ENCODE measurements around the gene HMCN2. TPM values are rescaled to one million over a fixed set of nuclear protein-coding genes. Genes with fewer than 3 reads are reported as not detected.

The HMCN2 gene
- total RNA-seq, 1 donor from 2014 or later = not detected

DNA sequence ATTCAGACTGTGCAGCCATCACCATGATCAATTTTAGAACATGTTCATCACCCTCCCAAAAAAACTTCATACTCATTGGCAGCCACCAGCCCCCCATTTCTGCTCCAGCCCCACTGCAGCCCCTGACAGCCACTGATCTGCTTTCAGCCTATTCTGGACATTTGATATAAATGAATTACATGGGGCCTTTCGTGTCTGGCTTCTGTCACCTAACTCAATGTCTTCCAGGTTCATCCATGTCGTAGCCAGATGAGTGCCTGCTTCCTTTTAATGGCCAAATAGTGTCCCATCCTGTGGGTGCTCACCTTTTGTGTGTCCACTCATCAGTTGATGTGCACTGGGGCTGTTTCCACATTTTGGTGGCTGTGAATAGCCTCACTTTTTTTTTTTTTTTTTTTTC is 63.5 kb downstream of the HMCN2 start:
- TF ChIP-seq, protein P1, sequence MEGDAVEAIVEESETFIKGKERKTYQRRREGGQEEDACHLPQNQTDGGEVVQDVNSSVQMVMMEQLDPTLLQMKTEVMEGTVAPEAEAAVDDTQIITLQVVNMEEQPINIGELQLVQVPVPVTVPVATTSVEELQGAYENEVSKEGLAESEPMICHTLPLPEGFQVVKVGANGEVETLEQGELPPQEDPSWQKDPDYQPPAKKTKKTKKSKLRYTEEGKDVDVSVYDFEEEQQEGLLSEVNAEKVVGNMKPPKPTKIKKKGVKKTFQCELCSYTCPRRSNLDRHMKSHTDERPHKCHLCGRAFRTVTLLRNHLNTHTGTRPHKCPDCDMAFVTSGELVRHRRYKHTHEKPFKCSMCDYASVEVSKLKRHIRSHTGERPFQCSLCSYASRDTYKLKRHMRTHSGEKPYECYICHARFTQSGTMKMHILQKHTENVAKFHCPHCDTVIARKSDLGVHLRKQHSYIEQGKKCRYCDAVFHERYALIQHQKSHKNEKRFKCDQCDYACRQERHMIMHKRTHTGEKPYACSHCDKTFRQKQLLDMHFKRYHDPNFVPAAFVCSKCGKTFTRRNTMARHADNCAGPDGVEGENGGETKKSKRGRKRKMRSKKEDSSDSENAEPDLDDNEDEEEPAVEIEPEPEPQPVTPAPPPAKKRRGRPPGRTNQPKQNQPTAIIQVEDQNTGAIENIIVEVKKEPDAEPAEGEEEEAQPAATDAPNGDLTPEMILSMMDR (IDR thresholded peaks at IDR 0.05) = no peak
- intact Hi-C loops (cut with micrococcal nuclease) = no loop called here
- no peak overlapping the region for H3K4me3 Mint-ChIP-seq
- POLR2A ChIA-PET = no interaction called here
- CTCF ChIA-PET = interaction anchor here (0.6 kb wide), 1 partner anchor 701 kb away, joined by 3 read pairs; no protein-coding TSS in a partner anchor
- H3K36me3 Mint-ChIP-seq (ENCODE audit: low read depth) = no peaks in the 10 kb centered on the region
- peaks cover 41% of the 10 kb centered on the region for H3K27me3 Mint-ChIP-seq
- no peaks in the 10 kb centered on the region for H3K4me1 Mint-ChIP-seq
- H3K9me3 Mint-ChIP-seq = no peaks in the 10 kb centered on the region
- DNase-seq (no peak), ATAC-seq (ENCODE audit: low read depth) (no peak)
- no peak overlapping the region for H3K27ac Mint-ChIP-seq

DNA sequence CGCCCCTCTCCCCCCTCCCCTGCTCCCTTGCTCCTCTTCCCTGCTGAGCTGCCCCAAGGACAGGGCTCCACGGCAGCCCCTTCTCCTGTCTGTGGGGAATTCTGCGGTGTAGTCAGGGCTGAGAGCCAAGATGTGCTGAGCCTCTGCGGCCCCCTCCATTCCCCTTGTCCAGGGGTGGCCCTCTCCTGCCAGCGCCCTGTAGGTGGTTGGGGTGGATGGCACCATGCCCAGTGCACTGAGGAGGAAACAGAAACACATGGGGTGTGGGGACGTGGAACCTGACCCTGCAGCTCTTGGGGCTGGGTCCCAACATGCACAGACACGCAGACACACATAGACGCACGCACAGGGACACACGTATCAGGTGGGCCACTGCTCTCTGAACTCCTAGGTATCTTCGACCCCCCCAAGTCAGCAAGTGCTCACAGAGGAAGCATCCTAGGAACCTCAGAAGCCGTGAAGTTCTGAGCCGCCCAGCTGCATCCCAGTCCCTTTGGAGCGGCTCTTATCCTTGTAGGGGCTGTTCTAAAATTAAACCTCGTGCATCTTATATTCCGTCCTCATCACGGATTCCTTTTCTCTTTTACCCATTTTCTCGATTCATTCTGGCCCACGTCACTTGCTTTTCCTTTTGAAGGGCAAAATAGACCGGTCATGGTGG is 64.8 kb downstream of the HMCN2 start:
- ATAC-seq (ENCODE audit: low read depth) = no peak
- H3K4me3 Mint-ChIP-seq = no peak overlapping the region
- H3K27me3 Mint-ChIP-seq = peaks cover 41% of the 10 kb centered on the region
- TF ChIP-seq, protein P1 (IDR thresholded peaks at IDR 0.05) = no peak
- H3K36me3 Mint-ChIP-seq (ENCODE audit: low read depth) = no peaks in the 10 kb centered on the region
- no peak for DNase-seq
- ChIA-PET CTCF (no interaction called here), POLR2A (no interaction called here)
- intact Hi-C loops (cut with micrococcal nuclease) = no loop called here
- H3K27ac Mint-ChIP-seq = no peak overlapping the region
- H3K9me3 Mint-ChIP-seq = no peaks in the 10 kb centered on the region
- no peaks in the 10 kb centered on the region for H3K4me1 Mint-ChIP-seq

DNA sequence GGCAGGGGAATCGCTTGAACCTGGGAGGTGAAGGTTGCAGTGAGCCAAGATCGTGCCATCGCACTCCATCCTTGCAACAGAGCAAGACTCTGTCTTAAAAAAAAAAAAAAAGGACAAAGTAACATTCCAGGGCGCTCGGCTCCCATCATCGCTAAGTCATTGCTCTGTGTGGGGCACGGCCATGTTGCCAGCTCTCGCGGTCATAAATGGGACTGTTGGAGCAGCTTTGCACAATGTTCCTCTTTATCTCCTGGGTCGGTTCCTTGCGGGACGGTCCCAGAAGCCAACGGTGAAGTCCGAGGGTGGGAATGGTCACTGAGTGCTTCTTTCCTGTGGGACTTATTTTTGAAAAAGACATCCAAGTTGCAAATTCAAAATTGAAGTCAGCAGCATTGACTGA is 65.5 kb downstream of the HMCN2 start:
- Mint-ChIP-seq H3K27ac (no peak overlapping the region), H3K36me3 (ENCODE audit: low read depth) (no peaks in the 10 kb centered on the region), H3K9me3 (no peaks in the 10 kb centered on the region), H3K27me3 (peaks cover 35% of the 10 kb centered on the region), H3K4me1 (no peaks in the 10 kb centered on the region), H3K4me3 (no peak overlapping the region)
- TF ChIP-seq, protein P1 (IDR thresholded peaks at IDR 0.05) = no peak
- DNase-seq (no peak), ATAC-seq (ENCODE audit: low read depth) (no peak)
- POLR2A ChIA-PET = no interaction called here
- CTCF ChIA-PET = no interaction called here
- intact Hi-C loops (cut with micrococcal nuclease) = no loop called here

DNA sequence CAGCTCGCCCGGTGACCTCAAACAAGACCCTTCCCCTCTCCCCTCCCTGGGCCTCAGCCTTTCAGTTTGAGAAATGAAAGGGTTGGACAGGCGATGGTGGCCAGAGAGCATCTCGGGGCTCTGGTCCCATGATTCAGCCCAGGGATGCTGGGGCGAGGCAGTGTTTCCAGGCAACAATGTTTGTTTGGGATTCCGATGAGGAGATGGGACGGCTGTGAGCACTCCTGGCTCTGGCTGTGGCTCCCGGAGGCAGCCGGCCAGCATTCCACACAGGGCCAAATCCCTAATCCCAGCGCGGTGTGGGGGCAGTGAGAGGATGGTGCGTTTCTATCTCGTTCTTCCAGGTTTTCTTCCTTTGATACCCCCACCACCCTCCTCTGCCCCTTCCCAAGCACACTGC is 66.0 kb downstream of the HMCN2 start:
- peaks cover 31% of the 10 kb centered on the region for H3K27me3 Mint-ChIP-seq
- no peaks in the 10 kb centered on the region for H3K9me3 Mint-ChIP-seq
- H3K4me3 Mint-ChIP-seq = no peak overlapping the region
- DNase-seq (no peak), ATAC-seq (ENCODE audit: low read depth) (no peak)
- POLR2A ChIA-PET = no interaction called here
- CTCF ChIA-PET = no interaction called here
- no peaks in the 10 kb centered on the region for H3K36me3 Mint-ChIP-seq (ENCODE audit: low read depth)
- H3K4me1 Mint-ChIP-seq = no peaks in the 10 kb centered on the region
- TF ChIP-seq, protein P1 (IDR thresholded peaks at IDR 0.05) = no peak
- no peak overlapping the region for H3K27ac Mint-ChIP-seq
- intact Hi-C loops (cut with micrococcal nuclease) = no loop called here

DNA sequence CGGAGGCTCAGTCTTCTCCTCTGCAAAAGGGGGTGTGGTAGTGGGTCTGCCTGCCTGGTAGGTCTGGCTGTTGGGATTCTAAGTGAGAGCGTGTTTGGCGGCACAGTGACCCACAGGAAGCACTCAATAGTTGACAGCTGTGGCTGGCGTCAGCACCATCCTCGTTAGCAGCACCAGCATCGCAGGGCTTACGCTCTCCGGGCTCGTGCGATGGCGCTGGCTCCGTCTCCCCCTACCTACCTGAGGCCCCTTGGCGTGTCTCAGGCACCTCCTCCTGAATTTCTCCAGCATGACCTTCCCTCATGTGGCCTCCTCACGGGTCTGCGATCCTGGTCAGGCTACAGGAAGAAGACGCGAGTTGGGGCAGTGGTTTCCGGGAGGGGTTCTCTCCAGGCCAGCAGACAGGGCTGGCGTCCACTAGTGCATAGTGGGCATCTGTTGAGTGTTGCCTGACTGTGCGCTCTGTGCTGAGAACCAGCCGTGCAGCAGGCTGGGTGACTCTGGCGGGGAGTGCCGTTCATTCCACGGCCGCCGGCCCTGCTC is 66.9 kb downstream of the HMCN2 start:
- H3K4me3 Mint-ChIP-seq = no peak overlapping the region
- H3K9me3 Mint-ChIP-seq = no peaks in the 10 kb centered on the region
- no peaks in the 10 kb centered on the region for H3K4me1 Mint-ChIP-seq
- peaks cover 29% of the 10 kb centered on the region for H3K27me3 Mint-ChIP-seq
- POLR2A ChIA-PET = no interaction called here
- TF ChIP-seq, protein P1 (IDR thresholded peaks at IDR 0.05) = no peak
- no peak overlapping the region for H3K27ac Mint-ChIP-seq
- DNase-seq = no peak
- no peaks in the 10 kb centered on the region for H3K36me3 Mint-ChIP-seq (ENCODE audit: low read depth)
- CTCF ChIA-PET = no interaction called here
- intact Hi-C loops (cut with micrococcal nuclease) = no loop called here
- ATAC-seq (ENCODE audit: low read depth) = no peak

Measured in activated B cell treated with CpG ODN at 0.5 μM for 24 hours (primary cell).